Measurements from ENCODE around the gene GPN2.

- no peak for TF ChIP-seq POLR2A (IDR thresholded peaks at IDR 0.05; ENCODE audit: low read depth, low read length)
- TF ChIP-seq POLR2AphosphoS5 (IDR thresholded peaks at IDR 0.05; ENCODE audit: low read depth, low read length): no peak
These were observed 34.4 kb downstream of the GPN2 start for GRCh38 chr1:26855636-26856035.

Measured in GM12891 (cell line).